Thymus (tissue), 11 donors: Measurements from ENCODE around the gene ADGRF1. TPM values are rescaled to one million over a fixed set of nuclear protein-coding genes. Genes with fewer than 3 reads are reported as not detected.
"Not testable (repeated sequence)": the region's sequence is repeated elsewhere in the genome, so short reads cannot be mapped to it uniquely, and the experiment has no call there.

Experiments used
- DNase-seq, 9 donors: peaks; one replicate each; pipeline ENCODE4 v3.0.0-alpha.2; 2013; ENCODE audit warnings: low spot score in 9 of 9, low read depth in 6 of 9, missing footprints in 1 of 9
- H3K27ac ChIP-seq, 2 donors: one replicate each; pipeline ENCODE4 v1.5.1; 2013; ENCODE audit warnings: control low read depth in 1 of 2, low read depth in 1 of 2, low read length in 1 of 2, mild to moderate bottlenecking in 1 of 2, moderate library complexity in 1 of 2
- H3K27me3 ChIP-seq, 2 donors: one replicate each; pipeline ENCODE4 v1.5.1; 2013; ENCODE audit warnings: low read length in 1 of 2; ENCODE audit not compliant: control insufficient read depth in 2 of 2, insufficient read depth in 1 of 2
- H3K36me3 ChIP-seq, 2 donors: one replicate each; pipeline ENCODE4 v1.5.1; 2013; ENCODE audit warnings: low read length in 1 of 2, mild to moderate bottlenecking in 1 of 2, moderate library complexity in 1 of 2; ENCODE audit not compliant: control insufficient read depth in 2 of 2, insufficient read depth in 2 of 2
- H3K4me1 ChIP-seq, 2 donors: one replicate each; pipeline ENCODE4 v1.5.1; 2013; ENCODE audit warnings: low read length in 2 of 2; ENCODE audit not compliant: control insufficient read depth in 2 of 2, insufficient read depth in 2 of 2
- H3K4me3 ChIP-seq, 2 donors: one replicate each; pipeline ENCODE4 v1.5.1; 2013; ENCODE audit warnings: low read length in 2 of 2, control low read depth in 1 of 2, mild to moderate bottlenecking in 1 of 2
- H3K9me3 ChIP-seq, 2 donors: one replicate each; pipeline ENCODE4 v1.5.1; 2013; ENCODE audit warnings: low read length in 1 of 2, mild to moderate bottlenecking in 1 of 2; ENCODE audit not compliant: control insufficient read depth in 2 of 2, insufficient read depth in 1 of 2
- WGBS: extraction: QIAGEN DNeasy Blood & Tissue Kit; methylation state at CpG from one replicate; pipeline ENCODE4 v1.1.7; 2013; 5-methylcytosine and 5-hydroxymethylcytosine counted together
- polyA plus RNA-seq: library from polyadenylated mRNA; stranded (reverse); fragments of 200-250 nt; gene quantifications from one replicate; pipeline ENCODE4 v1.2.3, GENCODE V29; 2013
- total RNA-seq: library from RNA; stranded (reverse); fragments of 120-200 nt; gene quantifications from one replicate; pipeline ENCODE4 v1.2.4, GENCODE V29; 2013
- donor health status: healthy.

ADGRF1 gene
- total and polyA plus RNA-seq, 2 donors, result 0.19 to 0.66 TPM

GRCh38 chr6:47066418-47066817 is 24.3 kb upstream of the ADGRF1 start:
- no peaks in the 10 kb centered on the region for H3K27me3 ChIP-seq
- H3K27ac ChIP-seq, result no peak overlapping the region
- H3K36me3 ChIP-seq, result no peaks in the 10 kb centered on the region
- no peaks in the 10 kb centered on the region for H3K9me3 ChIP-seq
- no peak for DNase-seq
- H3K4me1 ChIP-seq, result no peaks in the 10 kb centered on the region
- 98% methylated on average over 1 of the region's 1 CpG for WGBS
- H3K4me3 ChIP-seq, result no peak overlapping the region

DNA sequence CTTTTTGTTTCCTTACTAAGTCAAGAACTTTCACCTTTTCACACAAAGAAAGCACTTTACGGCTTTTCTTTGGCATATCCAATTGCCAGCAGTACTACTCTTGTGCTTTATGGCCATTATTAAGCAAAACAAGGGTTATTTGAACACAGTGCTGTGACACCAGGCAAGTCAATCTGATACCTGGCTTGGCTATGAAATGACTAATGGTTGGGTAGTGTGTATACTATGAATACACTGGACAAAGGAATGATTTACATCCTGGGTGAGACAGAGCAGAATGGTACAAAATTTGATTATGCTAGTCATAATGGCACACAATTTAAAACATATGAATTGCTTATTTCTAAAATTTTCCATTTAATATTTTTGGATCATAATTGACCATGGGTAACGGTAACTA is 22.1 kb upstream of the ADGRF1 start:
- H3K4me1 ChIP-seq, result no peaks in the 10 kb centered on the region
- H3K27me3 ChIP-seq, result no peaks in the 10 kb centered on the region
- H3K9me3 ChIP-seq, result no peaks in the 10 kb centered on the region
- 98% methylated on average over 2 of the region's 2 CpGs for WGBS
- H3K4me3 ChIP-seq, result no peak overlapping the region
- no peaks in the 10 kb centered on the region for H3K36me3 ChIP-seq
- DNase-seq, result no peak
- no peak overlapping the region for H3K27ac ChIP-seq

DNA sequence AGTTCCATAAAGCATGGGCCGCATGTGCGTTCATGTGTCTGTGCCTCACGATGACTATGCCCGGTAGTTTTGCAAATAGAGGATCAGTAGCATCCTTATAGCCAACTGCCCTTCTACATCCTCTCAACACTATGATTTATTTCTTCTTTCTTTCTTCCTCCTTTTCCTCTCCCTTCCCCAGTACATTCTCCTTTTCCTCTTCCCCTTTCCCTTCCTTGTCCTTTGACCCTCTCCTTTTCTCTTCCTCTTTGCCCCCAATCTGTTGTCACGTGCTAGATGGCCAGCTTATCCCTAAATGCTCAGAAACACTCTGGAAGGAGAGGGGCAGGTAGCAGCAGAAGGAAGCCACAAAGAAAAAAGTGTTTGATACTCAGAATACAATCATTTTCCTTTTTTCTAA is 20.2 kb upstream of the ADGRF1 start:
- 80% methylated on average over 5 of the region's 5 CpGs for WGBS
- Histone ChIP-seq H3K27ac (no peak overlapping the region), H3K36me3 (no peaks in the 10 kb centered on the region), H3K4me1 (no peaks in the 10 kb centered on the region), H3K27me3 (no peaks in the 10 kb centered on the region), H3K4me3 (no peak overlapping the region), H3K9me3 (no peaks in the 10 kb centered on the region)
- DNase-seq, result no peak

DNA sequence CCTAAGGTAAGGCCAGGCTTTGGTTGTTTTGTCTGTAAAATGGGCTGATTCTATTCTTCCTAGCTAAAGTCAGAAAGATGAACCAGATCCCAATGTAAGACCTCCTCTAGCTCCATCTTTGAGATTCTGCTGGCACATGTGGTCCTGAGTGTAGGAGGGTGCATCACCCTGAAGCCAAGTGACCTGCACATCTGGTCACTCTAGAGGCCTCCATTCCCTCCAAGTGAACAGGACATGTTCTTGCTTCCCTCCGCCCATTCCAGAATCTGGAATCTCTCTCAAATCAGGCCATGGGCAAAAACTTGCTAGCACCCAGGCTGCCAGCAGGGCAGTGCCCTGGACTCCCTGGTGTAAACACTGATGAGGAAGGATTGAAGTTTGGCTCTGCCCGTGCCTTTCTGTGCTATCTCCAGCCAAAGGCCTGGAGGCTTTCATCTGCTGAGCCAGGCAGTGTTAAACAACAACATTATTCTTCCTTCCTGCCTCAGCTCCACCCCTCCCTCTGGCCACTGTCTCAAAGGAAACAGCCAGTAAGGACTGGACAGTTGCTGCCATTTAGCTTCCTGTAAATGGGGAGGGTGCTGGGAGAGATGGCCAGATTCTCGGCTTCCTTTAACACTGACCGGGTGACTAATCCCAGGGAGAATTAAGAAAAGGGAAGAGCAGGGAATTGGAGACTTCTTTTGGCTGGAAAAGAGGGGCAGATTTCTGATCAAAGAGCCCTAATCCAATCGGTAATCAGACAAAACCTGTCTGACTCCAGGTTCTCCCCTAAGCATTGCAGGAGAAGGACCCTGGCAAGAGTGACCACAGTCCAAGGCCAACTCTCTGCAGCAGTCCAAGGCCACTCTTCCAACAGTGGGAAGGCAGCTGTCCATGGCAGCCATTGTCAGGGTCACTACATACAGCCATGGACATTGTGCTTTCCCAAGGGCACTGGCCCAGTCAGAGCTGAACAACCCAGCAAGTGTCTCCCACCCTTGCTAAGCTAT is 19.5 kb upstream of the ADGRF1 start:
- Histone ChIP-seq H3K4me1 (no peaks in the 10 kb centered on the region), H3K27ac (no peak overlapping the region), H3K9me3 (no peaks in the 10 kb centered on the region), H3K4me3 (no peak overlapping the region), H3K36me3 (no peaks in the 10 kb centered on the region), H3K27me3 (no peaks in the 10 kb centered on the region)
- 91% methylated on average over 5 of the region's 5 CpGs for WGBS
- DNase-seq, result no peak

GRCh38 chr6:47059216-47059885 is 17.2 kb upstream of the ADGRF1 start:
- H3K4me3 ChIP-seq, result no peak overlapping the region
- no peaks in the 10 kb centered on the region for H3K9me3 ChIP-seq
- 96% methylated on average over 5 of the region's 5 CpGs for WGBS
- no peaks in the 10 kb centered on the region for H3K36me3 ChIP-seq
- no peak for DNase-seq
- no peaks in the 10 kb centered on the region for H3K4me1 ChIP-seq
- H3K27ac ChIP-seq, result no peak overlapping the region
- H3K27me3 ChIP-seq, result no peaks in the 10 kb centered on the region

GRCh38 chr6:47057830-47058540 is 15.9 kb upstream of the ADGRF1 start:
- WGBS, result 98% methylated on average over 1 of the region's 1 CpG
- no peaks in the 10 kb centered on the region for H3K4me1 ChIP-seq
- no peaks in the 10 kb centered on the region for H3K27me3 ChIP-seq

DNA sequence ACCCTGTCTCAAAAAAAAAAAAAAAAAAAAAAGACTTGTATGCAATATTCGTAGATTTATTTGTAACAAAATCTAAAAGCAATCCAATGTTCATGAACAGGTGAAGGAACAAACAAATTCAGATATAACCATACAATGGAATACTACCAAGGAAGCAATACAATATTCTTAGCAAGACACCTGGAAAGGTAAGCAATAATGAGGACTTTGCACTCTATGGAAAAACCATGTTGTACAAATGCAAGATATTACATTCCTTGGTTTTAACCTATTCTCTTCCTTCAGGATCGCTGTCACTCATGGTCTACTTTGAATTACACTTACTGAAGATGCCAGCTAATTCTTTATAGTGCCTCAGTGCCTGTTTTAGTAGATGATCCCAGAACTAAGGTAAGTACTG is 14.7 kb upstream of the ADGRF1 start:
- Histone ChIP-seq H3K27me3 (no peaks in the 10 kb centered on the region), H3K4me1 (no peaks in the 10 kb centered on the region), H3K9me3 (no peaks in the 10 kb centered on the region), H3K4me3 (no peak overlapping the region), H3K36me3 (no peaks in the 10 kb centered on the region), H3K27ac (no peak overlapping the region)
- no peak for DNase-seq
- WGBS, result over 99% methylated on average over 2 of the region's 2 CpGs

More at GRCh38 chr6:47057830-47058540, 15.9 kb upstream of the ADGRF1 start:
- DNase-seq, result no peak
- Histone ChIP-seq H3K36me3 (no peaks in the 10 kb centered on the region), H3K4me3 (no peak overlapping the region), H3K27ac (no peak overlapping the region), H3K9me3 (no peaks in the 10 kb centered on the region)

DNA sequence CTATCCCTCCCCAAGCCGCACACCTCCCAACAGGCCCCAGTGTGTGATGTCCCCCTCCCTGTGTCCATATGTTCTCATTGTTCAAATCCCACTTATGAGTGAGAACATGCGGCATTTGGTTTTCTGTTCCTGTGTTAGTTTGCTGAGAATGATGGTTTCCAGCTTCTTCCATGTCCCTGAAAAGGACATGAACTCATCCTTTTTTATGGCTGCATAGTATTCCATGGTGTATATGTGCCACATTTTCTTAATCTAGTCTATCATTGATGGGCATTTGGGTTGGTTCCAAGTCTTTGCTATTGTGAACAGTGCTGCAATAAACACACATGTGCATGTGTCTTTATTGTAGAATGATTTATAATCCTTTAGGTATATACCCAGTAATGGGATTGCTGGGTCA is 12.2 kb upstream of the ADGRF1 start:
- not testable (repeated sequence) for H3K9me3 ChIP-seq, DNase-seq, H3K4me3 ChIP-seq, H3K27me3 ChIP-seq, H3K36me3 ChIP-seq, H3K27ac ChIP-seq, H3K4me1 ChIP-seq
- 96% methylated on average over 2 of the region's 2 CpGs for WGBS

DNA sequence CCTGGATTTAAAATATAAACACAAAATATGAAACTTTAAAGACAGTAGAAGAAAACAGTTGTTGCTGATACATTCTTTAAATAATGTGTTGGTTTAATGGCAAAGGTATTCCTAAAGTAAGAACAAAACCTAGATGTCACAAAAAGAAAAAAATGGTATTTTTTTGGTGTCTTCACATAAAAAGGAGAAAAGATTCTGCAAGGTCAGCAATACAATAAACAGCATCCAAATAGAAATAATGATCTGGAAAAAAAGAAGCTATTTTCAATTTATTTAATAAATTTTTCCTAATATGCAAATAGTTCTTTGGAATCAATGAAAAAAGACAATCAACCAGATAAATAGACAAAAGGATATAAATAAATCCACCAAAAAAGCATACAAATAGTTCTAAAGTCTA is 6.5 kb upstream of the ADGRF1 start:
- Histone ChIP-seq H3K36me3 (no peaks in the 10 kb centered on the region), H3K9me3 (no peaks in the 10 kb centered on the region), H3K4me1 (peaks cover 3% of the 10 kb centered on the region in 2 donors), H3K27me3 (no peaks in the 10 kb centered on the region), H3K4me3 (no peak overlapping the region), H3K27ac (no peak overlapping the region)
- DNase-seq, result no peak
